Measurements from ENCODE around the gene PAAF1.

Gene PAAF1

DNA sequence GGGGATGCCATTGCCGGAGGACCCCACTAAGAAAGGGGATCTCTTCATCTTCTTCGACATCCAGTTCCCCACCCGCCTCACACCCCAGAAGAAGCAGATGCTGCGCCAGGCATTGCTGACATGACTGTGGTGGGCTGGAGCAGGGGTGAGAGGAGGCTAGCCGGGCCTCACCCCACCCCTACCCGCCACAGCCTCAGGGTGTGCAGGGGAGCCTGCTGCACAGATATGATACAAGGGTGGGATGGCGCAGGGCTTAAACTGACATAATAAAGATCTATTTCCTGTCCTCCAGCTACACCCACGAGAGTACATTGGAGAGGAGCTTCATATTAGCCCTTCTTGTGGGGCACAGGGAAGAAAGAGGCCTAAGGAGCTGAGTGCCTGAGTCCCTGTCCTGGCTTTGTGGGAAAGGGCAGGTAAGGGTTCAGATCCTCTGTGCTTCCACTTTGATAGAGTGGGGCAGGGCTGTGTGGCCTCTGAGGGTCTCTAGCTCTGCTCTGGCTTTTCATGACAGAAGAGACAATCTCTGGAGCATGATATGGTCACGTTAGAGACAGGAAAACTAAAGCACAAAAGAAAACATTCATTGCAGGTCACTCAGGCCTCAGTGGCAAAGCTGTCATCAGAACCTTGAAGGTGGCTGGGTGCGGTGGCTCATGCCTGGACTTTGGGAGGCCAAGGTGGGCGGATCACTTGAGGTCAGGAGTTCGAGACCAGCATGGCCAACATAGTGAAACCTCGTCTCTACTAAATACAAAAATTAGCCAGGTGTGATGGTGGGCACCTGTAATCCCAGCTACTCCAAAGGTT, 93.4 kb downstream of the PAAF1 start:
- in situ Hi-C loops (cut with MboI; ENCODE audit: low sequenced_read_pairs): loop anchor here (25.0 kb wide), 2 partner anchors 292 to 467 kb away; no protein-coding TSS in a partner anchor

DNA sequence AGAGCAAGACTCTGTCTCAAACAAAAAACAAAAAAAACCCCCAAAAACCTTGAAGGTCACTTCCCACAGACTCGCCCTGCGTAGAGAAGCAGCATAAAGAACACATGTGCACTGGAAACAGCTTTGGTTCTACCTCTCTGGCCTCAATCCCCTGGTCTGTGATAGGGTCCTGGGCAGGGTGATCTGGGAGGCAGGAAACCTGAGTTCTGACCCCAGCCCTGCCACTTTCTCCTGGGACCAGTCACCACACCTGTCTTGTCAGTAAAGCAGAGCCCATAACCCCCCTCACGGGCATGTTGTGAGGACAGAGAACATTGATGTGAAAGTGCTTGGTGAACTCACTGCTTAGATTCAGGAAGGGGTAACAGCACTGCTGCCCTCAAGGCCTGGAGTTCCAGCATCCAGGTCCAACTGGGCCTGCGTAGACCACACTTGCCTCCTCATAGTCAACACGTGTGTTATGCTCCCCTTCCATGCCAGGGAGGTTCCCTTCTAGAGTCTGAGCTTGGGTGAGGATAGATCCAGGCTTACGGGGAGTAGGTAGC, 94.4 kb downstream of the PAAF1 start:
- in situ Hi-C loops (cut with MboI; ENCODE audit: low sequenced_read_pairs): loop anchor here (25.0 kb wide), 2 partner anchors 291 to 466 kb away; no protein-coding TSS in a partner anchor

DNA sequence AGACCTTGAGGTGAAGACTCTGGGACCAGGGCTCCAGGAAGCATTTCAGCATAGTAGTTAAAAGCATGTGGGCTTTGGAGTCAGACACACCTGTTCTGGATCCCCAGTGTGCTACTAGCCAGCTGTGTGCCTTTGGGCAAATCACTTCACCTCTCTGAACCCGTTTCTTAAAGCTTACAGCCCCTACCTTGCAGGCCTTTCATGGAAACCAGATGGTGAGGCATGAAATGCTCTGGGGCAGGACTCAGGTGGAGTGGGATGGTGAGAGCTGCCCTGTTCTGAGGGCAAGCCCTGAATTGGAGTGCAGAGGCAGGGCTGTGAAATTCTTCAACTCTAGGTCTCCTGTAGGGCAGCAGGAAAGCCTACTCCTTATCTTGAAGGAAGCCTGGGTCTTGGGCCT, 95.4 kb downstream of the PAAF1 start:
- in situ Hi-C loops (cut with MboI; ENCODE audit: low sequenced_read_pairs): loop anchor here (25.0 kb wide), 2 partner anchors 290 to 465 kb away; no protein-coding TSS in a partner anchor

DNA sequence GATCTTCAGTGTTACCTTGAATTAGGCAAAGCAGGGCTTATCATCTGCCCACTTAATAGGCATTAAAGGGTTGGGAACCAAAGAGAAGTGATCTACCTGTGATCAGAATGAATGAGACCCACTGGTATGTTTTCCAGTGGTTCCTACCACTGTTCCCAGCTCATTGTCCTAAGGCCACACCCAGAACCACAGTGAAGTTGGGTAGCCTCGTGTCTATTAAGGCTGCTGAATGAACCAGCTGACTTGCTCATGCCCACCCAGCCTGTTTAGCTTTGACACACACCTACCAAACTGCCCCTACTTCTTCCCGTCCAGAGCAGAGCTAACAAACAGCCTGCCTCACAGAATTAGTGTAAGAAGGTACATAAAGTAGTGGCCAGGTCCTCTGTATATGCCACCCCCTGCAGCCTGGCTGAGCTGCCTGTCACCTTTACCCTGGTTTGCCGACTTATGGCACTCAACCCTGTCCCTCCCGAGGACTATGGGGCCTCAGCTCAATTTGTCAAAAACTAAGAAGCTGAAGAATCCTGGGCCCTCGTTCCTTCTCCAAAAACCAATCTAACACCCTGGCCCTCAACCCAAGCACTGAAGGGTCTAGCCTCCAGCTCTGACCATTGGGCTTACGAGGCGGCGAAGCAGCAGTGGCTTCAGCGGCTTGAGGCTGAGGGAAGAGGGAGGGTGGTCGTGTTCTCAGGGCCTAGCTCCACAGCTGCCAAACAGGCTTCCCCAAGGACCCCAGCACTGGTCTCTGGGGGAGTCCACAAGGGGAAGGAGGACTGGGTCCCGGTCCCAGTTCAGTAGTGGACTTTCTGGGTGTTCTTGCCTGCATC, 96.0 kb downstream of the PAAF1 start:
- in situ Hi-C loops (cut with MboI; ENCODE audit: low sequenced_read_pairs): loop anchor here (25.0 kb wide), 2 partner anchors 289 to 464 kb away; no protein-coding TSS in a partner anchor

DNA sequence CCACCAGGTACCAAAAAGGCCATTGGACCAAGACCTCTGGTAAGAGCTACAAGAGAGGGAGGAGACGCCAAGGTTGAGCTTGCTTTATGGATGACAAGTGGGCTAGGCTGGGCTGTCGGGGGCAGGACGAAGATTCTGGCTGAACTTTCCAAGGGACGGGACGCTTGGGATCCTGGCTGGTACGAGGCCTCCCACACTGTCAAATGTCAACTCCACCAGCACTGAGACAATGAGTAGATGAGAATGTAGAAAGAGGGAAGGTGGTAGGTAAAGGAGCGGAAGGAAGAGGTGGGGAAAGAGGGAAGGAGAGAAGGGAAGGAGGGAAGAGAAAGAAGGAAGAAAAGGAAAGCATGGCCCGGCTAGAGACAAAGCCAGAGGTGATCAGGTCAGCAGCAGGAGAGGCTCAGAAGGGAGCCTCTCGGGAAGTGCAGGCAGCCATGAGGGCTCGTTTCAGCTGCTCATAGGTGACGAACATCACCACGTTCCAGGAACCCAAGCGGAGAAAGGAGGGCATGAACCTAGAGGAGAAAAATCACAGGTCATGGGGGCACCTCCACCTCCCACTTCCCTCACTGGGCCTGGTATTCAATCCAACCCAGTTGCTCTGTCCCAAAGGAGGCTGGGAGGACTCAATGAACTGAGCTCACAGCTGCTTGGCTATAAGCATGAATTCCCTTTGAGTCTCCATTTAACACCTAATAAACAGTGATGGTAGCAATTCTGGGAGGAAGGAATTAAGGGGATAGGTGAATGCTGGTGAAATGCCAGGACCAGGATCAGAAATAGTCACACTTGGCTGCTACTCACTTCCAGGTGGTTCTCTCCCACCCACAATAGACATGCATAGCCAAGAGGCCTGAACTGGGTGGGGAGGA, 98.0 kb downstream of the PAAF1 start:
- in situ Hi-C loops (cut with MboI; ENCODE audit: low sequenced_read_pairs): loop anchor here (25.0 kb wide), 2 partner anchors 287 to 462 kb away; no protein-coding TSS in a partner anchor

DNA sequence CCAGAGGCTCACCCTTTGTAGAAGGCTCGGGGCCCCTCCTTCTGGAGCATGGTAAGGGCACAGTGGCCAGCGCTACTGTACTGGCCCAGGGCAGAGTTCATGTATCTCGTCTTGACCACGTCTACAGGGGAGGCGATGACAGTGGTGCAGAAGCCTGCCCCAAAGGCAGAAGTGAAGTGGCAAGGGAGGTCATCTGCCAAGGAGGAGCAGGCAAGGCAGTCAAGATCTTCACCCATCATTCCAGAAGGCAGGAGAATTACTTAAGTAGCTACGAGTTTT, 98.6 kb downstream of the PAAF1 start:
- in situ Hi-C loops (cut with MboI; ENCODE audit: low sequenced_read_pairs): no loop called here

DNA sequence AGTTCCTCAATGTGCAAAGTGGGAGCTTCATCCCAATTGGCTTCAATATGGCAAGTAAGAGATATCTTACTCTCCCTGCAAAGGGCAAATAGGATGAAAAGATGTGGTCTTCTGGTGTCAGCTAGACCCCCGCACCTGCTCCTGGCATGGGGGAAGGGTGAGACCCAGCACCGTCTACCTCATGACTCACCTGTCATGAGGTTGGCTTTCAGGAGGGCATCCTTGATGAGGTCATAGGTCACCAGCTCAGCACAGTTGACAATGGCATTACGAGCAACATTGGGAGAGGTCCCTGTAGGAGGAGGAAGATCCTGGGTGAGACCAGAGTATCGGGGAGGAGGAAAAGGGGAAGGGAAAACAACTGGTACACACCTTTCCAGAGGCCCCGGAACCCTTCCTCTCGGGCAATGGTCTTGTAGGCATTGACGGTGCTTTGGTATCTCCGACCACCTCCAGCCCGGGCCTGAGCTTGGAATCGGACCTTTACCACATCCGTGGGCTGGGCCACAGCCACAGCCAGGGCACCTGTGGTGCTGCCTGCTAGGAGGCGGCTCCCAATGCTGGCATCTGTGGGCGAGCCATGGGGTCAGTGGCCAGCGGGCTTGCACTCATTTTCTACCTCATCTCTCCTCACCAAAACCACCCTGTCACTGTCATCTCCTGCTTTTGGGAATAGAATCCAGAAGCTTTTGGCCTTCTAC, 99.8 kb downstream of the PAAF1 start:
- in situ Hi-C loops (cut with MboI; ENCODE audit: low sequenced_read_pairs): no loop called here

DNA sequence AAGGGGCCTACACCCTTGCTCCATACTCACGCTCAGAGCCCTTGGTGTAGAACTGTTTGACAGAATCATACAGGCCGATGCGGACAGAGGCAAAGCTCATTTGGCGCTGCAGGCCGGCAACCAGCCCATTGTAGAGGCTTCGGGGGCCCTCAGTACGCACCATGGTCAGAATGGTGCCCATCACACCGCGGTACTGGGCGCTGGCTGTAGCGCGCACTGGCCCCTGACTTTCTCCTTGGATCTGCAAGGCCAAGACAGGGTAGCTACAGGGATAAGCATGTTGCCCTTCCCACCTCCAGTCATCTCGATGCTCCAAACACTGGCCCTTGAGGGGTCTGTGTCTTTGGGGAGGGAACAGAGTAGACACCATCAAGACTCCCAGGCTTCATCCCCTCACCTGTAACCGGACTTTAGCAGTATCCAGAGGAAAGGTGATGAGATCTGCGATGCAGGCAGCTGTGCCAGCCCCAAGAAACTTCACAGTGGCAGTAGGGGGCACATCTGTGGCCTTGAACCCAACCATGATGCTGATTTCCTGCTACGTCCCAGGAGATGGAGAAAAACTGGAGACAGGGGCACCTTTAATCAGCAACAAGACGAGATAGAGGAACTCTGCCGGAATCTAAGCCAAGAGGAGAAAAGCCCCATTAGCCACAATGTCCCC, 101.2 kb downstream of the PAAF1 start:
- in situ Hi-C loops (cut with MboI; ENCODE audit: low sequenced_read_pairs): no loop called here

DNA sequence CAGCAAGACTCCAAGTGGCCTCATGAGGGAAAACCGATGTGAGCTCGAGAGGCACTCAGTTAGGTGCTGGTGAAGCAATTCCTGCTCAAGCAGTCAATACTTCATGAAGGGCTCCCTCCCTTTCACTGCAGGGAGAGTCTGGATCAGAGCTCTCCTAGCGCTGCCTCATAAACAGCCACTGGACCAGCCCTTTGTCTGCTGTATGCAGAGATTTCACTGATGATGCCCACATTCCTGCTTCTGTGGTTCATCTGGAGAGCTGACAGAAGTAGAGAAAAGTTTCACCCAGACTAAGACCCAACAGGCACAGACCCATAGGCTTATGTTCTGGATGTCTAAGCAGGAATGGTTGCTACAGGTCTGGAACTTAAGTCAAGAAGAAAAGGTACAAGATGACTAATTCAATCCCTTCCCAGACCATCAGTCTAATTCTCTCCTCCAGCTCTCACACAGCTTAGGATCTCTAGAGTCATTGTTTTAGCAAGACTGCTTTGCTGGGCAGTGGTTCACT, 101.8 kb downstream of the PAAF1 start:
- in situ Hi-C loops (cut with MboI; ENCODE audit: low sequenced_read_pairs): no loop called here

DNA sequence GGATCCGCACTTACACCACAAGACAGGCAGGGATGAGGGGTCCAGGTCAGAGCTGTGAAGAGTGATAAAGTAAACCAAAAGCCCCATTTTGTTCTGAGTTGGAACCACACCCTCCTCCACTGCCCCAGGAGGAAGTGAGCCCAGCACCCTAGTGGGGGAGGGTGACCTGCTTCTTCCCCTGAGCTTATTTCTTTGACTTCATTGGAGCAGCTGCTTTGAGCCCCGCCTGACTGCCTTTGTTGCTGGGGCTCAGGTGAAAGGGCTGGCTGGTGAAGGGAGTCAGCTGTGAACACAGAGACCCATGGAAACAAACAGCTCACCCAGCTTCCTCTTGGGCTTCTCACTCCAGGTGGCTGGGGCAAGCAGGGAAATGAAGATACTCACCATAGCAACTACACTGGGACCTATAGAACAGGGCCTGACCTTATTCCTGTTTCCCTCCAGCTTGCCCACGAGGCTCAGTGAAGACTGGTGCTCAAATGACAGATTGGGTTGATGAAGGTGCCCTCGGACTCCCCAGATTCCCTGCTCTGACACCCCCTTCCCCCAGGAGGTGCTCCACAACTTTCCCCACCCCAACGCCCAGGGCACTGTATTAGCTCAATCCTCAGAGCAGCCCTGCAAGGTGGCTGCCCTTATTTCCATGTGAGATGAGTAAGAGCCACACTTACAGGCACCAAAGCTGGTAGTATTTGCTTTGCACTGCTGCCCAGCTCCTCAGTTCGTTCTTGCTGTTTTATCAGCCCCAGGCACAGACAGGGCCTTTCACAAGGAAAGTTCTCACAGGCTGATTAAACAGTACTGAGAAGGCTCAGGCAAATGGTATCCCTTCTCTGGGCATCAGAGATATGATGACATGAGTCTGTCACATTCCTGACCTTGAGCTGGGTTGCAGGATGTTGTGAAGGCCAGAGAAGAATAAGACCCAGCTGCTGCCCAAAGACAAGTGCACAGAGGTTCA, 103.5 kb downstream of the PAAF1 start:
- in situ Hi-C loops (cut with MboI; ENCODE audit: low sequenced_read_pairs): no loop called here

Data from HL-60/S4 treated with retinoic acid at 250 ng/mL for 4 days and 3 days (cell line).